ENCODE measurements around the gene CTNNA1.

Gene CTNNA1

GRCh38 chr5:138736293-138736692, 16.9 kb upstream of the CTNNA1 start:
- no peak for DNase-seq
- Histone ChIP-seq H3K4me1 (no peaks in the 10 kb centered on the region), H3K27me3 (no peaks in the 10 kb centered on the region), H3K27ac (no peak overlapping the region), H3K36me3 (no peaks in the 10 kb centered on the region), H3K4me3 (no peak overlapping the region), H3K9me3 (no peaks in the 10 kb centered on the region)
- intact Hi-C loops (cut with DNase I; ENCODE audit: low total_unique reads) = no loop called here
- no peak for TF ChIP-seq CTCF (IDR thresholded peaks at IDR 0.05)

DNA sequence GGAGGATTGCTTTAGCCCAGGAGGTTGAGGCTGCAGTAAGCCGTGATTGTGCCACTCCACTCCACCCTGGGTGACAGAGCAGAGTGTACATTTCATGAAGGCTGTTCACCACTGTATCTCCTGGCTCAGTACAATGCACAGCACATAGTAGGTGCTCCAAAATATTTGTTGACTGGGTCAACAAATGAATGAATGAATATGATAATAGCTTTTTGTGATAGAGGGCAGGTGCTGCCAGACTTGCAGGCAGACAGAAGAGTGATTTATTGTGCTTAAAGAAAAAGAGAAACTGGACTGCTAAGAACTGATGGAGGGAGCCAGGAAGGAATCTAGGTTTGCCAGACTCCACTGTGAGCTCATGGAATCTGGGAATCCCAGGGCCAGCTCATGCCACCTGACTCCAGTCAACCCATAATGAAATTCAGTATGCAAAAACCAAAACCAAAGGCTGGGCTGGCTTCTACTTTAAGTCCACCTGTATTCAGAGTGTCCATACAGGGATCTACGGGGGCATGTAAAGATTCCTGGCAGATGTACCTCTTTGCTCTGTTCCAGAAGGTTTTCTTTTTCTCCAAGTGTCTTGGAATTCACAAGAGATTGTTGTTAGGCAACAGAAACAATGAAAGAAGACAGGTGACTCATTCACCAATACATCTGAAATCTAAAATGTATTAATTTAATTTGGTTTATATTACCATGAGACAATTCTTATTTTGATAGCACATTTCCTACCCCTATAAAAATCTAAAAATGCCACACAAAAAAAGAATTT, 15.5 kb upstream of the CTNNA1 start:
- Histone ChIP-seq H3K9me3 (no peaks in the 10 kb centered on the region), H3K36me3 (no peaks in the 10 kb centered on the region), H3K4me1 (no peaks in the 10 kb centered on the region), H3K27me3 (no peaks in the 10 kb centered on the region), H3K27ac (no peak overlapping the region), H3K4me3 (no peak overlapping the region)
- no peak for TF ChIP-seq CTCF (IDR thresholded peaks at IDR 0.05)
- DNase-seq = no peak
- intact Hi-C loops (cut with DNase I; ENCODE audit: low total_unique reads) = no loop called here

DNA sequence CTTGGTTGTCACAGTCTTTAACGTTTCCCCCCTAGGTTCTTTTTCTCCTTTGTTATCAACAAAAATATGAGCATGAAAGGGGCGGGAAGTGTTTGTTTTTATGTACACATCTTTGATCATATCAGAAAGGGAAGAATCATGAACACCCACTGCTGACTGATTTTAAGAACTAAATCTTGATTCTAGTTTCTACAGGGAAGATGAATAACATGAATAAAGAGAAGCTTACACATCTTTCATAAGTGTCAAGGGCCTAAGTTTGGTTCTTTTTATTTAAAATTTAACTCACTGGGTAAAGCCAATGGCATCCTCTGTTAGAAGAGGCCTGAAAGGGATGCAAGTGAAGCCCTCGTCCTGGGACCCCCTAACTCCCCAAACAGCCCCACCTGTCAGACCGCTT, 14.8 kb upstream of the CTNNA1 start:
- Histone ChIP-seq H3K27me3 (no peaks in the 10 kb centered on the region), H3K4me1 (no peaks in the 10 kb centered on the region), H3K36me3 (no peaks in the 10 kb centered on the region), H3K9me3 (no peaks in the 10 kb centered on the region), H3K27ac (no peak overlapping the region), H3K4me3 (no peak overlapping the region)
- no peak for TF ChIP-seq CTCF (IDR thresholded peaks at IDR 0.05)
- intact Hi-C loops (cut with DNase I; ENCODE audit: low total_unique reads) = no loop called here
- DNase-seq = no peak

DNA sequence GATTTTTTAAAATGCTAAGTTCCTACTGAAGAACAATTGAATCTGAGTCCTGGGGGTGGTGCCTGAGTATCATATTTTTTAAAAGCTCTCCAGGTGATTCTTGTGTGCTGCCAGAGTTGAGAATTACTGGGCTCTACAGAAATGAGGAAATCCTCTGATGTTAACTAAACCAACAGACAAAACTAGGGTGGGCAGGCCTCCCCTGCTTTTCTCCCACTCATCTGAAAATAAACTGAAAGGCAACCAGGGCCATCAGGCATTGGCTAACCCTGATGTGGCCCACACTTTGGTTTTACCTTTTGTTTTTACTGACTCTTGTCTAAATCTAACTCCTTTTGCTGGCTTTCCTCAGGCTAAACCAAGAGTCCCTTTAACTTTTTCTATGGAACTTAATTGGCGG, 13.3 kb upstream of the CTNNA1 start:
- intact Hi-C loops (cut with DNase I; ENCODE audit: low total_unique reads) = no loop called here
- Histone ChIP-seq H3K4me1 (no peaks in the 10 kb centered on the region), H3K4me3 (no peak overlapping the region), H3K27ac (no peak overlapping the region), H3K36me3 (no peaks in the 10 kb centered on the region), H3K27me3 (no peaks in the 10 kb centered on the region), H3K9me3 (no peaks in the 10 kb centered on the region)
- no peak for DNase-seq
- no peak for TF ChIP-seq CTCF (IDR thresholded peaks at IDR 0.05)

DNA sequence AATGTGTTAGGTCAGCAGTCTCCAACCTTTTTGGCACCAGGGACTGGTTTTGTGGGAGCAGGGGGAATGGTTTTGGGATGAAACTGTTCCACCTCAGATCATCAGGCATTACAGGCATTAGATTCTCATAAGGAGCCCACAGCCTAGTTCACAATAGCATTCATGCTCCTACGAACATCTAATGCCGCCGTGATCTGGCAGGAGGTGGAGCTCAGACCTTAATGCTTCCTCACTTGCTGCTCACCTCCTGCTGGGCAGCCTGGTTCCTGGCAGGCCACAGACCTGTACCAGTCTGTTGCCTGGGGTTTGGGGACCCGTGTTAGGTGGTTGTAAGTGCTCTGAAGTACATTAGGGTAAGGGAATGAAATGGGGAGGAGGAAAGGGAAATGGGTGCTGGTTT, 9.7 kb upstream of the CTNNA1 start:
- no peaks in the 10 kb centered on the region for H3K36me3 ChIP-seq
- TF ChIP-seq CTCF (IDR thresholded peaks at IDR 0.05) = no peak
- no peaks in the 10 kb centered on the region for H3K9me3 ChIP-seq
- H3K27ac ChIP-seq = no peak overlapping the region
- no peaks in the 10 kb centered on the region for H3K27me3 ChIP-seq
- H3K4me3 ChIP-seq = no peak overlapping the region
- intact Hi-C loops (cut with DNase I; ENCODE audit: low total_unique reads) = no loop called here
- no peak for DNase-seq
- no peaks in the 10 kb centered on the region for H3K4me1 ChIP-seq

- TF ChIP-seq CTCF (IDR thresholded peaks at IDR 0.05) = no peak
- intact Hi-C loops (cut with DNase I; ENCODE audit: low total_unique reads) = no loop called here
- Histone ChIP-seq H3K4me3 (no peak overlapping the region), H3K4me1 (no peaks in the 10 kb centered on the region), H3K27me3 (no peaks in the 10 kb centered on the region), H3K27ac (no peak overlapping the region), H3K9me3 (no peaks in the 10 kb centered on the region), H3K36me3 (no peaks in the 10 kb centered on the region)
- DNase-seq = no peak
Measured at GRCh38 chr5:138745268-138745667, 8.0 kb upstream of the CTNNA1 start.

Measured in tibial artery (tissue), 4 donors.